ENCODE results near the gene PMM2. TPM values are rescaled to one million over a fixed set of nuclear protein-coding genes. Genes with fewer than 3 reads are reported as not detected.

Gene PMM2
- total RNA-seq, 1 donor from 2014 or later = 70.1 TPM

DNA sequence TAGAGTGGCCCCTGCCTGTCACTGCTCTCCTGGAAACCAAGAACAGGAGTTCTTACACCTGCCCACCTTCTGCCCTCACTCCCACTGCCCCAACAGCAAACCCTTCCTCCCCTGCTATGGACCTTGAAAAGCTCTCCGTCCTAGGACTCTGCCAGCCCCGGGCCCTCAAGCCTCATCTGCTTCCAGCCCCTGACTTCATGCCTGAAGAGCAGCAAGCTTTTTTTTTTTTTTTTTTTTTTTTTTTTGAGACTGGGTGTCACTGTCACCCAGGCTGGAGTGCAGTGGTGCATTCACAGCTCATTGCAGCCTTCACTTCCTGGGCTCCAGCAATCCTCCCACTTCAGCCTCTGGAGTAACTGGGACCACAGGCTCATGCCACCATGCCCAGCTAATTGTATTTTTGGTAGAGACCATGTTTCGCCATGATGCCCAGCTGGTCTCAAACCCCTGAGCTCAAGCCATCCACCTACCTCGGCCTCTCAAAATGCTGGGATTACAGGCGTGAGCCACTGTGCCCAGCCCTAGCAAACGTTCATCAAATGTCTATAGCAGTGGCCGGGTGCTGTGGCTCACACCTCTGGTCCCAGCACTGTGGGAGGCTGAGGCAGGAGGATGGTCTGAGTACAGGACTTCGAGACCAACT, 54.2 kb downstream of the PMM2 start:
- no peak for DNase-seq (ENCODE audit: low spot score)

GRCh38 chr16:8852534-8852933, 54.9 kb downstream of the PMM2 start:
- DNase-seq (ENCODE audit: low spot score) = no peak

- DNase-seq (ENCODE audit: low spot score) = no peak
Observed at GRCh38 chr16:8853150-8853549, 55.5 kb downstream of the PMM2 start.

DNA sequence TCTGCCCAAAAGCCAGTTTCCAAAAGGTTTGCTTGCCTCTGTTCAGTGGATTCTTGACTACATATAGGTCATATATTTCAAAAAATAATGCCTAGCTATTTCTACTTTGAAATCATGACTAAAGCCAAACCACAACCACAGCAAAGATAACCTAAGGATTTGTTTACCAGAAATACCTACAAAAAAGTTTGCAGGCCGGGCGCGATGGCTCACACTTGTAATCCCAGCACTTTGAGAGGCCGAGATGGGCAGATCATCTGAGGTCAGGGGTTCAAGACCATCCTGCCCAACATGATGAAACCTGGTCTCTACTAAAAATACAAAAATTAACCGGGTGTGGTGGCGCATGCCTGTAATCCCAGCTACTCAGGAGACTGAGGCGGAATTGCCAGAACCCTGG, 56.0 kb downstream of the PMM2 start:
- no peak for DNase-seq (ENCODE audit: low spot score)

DNA sequence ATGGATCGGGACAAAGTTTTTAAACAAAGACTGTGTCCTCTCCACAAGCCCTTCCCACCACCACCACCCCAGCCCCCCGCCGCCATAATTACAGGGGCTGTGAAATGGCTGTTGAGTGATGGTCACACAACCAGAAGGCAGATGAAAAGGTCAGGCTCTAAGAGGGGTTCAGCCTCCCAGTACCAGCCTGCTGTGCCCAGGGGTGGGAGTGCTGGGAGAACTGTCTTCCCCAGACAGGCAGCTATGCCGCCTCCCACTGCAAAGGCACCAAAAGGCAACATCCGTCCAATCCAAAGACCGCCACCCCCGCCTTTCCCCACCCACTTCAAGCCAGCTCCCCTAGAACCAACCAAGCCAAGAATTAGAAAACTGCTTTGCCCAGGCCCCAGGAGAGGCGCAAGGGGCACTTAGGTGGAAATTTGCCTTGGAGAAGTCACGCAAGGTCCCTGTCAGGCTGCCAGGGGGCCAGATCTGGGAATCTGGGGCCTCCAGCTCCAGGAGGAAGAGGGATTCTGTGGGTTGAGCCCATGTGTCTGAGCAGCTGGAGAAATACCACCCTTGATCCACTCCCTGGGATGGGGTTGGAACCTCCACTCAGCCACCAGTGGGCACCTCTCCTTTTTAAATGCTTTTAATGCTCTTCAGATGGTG, 56.8 kb downstream of the PMM2 start:
- no peak for DNase-seq (ENCODE audit: low spot score)

DNA sequence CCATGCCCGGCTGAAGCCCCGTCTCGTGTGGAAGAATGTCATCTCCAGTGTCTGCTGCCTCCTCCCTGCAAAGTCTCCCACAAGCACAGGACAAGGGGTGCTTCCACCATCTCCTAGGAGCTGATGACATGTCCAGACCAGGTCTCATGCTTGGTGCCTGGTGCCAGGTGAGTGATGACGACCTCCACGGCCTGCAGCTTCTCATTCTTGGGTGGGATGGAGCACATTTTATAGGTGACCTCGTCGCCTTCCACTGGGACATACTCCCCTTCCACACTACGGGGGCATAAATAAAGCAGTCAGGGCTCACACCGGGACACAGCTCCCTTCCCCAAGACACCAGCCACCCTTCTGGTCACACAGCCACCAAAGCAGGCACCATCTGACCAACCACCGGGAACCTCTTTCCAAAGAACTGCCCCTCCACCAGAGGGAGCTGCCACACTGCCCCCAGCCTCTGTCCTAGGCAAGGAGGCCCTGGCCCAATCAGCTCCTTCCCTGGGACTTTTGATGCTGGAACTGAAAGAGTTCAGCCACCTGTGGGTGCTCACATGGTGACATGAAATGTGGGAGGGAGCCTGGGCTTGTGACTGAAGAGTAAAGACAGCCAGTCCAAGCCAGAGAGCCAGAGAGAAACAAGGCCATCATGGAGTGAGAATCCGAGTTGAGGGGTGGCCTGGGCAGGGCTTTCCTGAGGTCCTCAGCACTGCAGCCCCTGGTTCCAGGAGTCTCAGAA, 57.6 kb downstream of the PMM2 start:
- no peak for DNase-seq (ENCODE audit: low spot score)

GRCh38 chr16:8855972-8856371, 58.3 kb downstream of the PMM2 start:
- DNase-seq (ENCODE audit: low spot score) = no peak

DNA sequence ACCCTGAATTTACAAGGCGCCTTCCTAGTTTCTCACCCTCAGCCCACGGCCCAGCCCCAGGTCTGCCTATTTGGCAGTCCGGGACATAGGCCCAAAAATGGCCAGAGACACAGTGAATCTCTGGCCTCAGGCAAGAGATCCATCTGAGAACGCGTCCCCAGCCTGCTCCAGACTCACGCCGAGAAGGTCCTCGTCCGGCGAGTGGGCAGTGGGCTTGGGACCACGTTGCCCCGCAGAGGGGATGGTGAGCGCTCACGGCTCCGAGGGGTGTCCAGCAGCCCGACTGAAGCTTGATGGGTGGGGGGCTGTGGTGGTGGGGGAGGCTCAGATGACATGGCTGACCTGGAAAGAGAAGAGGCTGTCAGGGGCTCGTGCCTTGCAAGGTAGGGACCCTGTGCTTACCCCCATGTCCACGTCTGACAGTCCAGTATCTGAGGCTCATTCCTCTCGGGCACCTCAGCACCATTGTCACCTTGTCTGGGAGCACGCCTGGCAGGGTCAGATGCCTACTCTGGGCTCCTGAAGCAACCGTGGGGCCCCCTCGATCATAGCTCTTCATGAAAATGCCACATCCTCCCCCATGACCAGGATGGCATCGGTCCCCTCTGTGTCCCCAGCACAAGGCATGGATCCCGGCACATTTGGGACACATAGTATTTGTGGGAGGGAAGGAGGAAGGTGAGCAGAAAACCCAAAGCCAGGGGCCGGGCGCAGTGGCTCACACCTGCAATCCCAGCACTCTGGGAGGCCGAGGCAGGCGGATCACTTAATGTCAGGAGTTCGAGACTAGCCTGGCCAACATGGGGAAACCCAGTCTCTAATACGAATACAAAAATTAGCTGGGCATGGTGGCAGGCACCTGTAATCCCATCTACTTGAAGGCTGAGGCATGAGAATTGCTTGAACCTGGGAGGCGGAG, 61.6 kb downstream of the PMM2 start:
- no peak for DNase-seq (ENCODE audit: low spot score)

DNA sequence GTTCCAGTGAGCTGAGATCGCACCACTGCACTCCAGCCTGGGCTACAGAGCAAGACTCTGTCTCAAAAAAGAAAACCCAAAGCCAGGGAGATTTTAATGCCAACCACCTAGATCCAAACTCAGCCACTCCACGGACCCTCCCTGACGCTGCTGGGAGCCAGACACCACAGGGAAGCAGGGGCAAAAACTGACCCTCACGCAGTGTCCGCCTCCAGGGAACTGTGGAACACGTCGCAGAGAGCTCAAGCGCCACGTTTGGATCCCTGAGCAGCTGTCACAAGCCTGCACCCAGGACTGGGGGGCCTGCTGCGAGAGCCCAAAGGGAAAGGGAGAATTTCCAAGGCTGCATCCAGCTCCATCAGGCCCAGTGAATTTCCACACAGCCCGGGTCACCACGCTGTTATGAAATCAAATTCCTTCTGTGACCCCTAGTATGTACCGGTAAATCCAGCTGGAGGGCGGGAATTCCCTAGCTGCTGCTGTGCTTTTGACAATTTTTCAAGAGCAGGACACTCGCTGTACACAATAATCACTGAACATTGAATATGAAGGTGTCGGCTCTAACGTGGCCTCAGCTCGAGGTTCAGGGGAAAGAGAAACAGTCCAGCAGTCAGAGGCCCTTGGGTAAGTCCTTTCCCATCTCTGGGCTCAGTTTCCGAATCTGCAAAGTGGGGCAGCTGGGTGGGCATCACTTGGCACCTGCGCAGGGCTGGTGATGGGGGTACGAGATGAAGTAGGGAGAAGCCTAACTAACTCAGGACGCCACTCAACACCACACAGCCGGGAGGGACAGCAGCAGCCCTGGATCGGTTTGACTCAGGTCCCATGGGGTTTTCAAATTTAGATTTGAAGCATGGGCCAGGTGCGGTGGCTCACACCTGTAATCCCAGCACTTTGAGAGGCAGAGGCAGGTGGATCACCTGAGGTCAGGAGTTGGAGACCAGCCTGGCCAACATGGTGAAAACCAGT, 62.6 kb downstream of the PMM2 start:
- DNase-seq (ENCODE audit: low spot score) = no peak

GRCh38 chr16:8861563-8862308, 64.1 kb downstream of the PMM2 start:
- DNase-seq (ENCODE audit: low spot score) = no peak

DNA sequence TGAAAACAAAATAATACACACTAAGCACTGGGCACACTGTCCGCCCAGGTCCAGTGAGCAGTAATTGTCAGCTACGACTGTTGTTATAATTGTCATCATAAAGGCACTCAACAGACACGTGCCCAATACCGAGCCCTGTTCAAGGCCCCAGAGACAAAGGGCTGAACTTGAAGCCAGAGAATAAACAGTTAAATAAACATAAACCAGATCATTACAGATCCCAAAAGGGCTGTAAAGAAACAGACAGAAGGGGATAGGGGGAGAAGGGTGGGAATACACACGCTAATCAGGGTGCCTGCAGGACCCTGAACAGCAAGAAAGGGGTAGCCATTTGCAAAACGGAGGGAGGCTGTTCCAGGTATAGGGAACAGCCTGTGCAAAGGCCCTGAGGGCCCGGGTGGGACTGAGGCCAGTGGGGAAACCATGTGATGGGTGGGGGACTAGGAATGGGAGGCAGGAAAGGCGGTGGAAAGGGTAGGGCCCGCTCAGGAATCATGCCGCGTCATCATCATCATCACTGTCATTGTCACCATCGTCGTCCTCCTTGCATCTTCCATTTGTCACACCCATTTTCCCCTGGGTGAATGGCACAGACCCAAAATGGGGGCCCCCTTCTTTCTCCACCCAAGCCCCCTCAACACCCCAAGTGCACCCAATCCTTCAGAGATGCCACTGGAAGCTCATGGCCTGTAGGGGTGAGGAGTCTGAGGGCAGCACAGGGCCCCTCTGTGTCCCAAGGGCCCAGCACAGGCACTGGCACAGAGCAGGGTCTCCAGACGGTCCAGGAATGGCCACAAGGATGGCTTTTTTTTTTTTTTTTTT, 64.9 kb downstream of the PMM2 start:
- no peak for DNase-seq (ENCODE audit: low spot score)

DNA sequence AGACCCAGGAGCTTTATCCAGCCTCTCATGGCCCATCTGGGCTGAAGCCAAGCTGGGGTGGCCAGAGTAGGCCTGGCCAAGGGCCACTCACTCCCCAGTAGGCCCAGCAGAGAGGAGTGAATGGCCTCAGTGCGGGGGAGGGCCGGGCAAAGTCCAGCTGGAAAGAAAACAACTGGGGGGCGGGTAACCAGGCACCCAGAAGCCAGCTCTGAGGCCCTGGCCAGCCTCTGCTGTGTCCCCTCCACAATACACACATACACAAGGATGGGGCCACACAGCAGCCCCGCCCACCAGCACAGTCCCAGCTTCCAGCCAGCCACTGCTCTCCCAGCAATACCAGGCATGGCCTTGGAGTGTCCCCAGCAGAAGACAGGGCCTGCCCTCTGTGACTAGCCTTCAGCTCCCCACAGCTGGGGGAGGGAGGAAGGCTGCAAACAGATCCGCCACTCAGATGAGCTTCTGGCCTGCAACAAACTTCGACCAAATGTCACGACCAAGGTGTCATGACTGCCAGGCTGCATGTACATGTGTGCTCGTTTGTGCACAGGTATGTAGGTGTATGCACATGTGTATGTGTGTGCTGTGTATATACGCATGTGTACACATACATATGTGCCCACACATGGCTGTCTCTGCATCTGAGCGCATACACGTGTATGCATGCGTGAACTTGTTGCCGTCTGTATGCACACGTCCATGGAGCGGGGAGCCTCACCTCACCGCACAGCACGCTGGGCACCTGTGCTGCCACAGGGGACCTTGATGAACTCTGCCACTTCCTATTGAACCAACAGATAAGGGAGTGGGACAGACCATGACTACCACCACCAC, 66.2 kb downstream of the PMM2 start:
- DNase-seq (ENCODE audit: low spot score) = no peak

DNA sequence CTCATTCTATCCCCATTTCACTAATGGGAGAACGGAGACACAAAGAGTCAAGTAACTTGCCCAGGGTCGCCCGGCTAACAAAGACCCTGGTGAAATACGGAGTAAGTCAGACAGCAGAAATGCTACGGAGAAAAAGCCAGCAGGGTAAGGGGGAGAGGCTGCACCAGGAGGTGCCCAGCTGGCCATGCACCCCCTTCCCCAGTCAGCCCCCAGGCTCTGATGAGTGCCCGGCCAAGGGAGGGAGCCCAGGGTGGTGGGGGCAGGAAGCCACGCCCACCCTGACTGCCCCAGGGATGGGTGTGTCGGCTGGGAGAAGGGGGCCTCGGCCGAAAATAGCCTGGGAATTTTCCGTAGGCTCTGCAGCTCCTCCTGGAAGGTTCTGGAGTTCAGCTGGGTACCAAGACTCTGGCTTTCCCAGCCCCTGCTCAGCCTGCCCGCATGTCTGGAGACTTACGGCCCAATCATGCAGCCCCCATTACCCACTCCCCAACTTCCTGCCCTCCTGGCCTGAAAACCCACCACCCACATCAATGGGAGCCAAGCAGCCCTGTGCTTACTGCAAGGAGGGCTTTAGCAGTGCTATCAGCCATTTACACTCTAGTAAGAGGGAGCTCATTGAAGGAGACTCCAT, 67.0 kb downstream of the PMM2 start:
- no peak for DNase-seq (ENCODE audit: low spot score)

DNA sequence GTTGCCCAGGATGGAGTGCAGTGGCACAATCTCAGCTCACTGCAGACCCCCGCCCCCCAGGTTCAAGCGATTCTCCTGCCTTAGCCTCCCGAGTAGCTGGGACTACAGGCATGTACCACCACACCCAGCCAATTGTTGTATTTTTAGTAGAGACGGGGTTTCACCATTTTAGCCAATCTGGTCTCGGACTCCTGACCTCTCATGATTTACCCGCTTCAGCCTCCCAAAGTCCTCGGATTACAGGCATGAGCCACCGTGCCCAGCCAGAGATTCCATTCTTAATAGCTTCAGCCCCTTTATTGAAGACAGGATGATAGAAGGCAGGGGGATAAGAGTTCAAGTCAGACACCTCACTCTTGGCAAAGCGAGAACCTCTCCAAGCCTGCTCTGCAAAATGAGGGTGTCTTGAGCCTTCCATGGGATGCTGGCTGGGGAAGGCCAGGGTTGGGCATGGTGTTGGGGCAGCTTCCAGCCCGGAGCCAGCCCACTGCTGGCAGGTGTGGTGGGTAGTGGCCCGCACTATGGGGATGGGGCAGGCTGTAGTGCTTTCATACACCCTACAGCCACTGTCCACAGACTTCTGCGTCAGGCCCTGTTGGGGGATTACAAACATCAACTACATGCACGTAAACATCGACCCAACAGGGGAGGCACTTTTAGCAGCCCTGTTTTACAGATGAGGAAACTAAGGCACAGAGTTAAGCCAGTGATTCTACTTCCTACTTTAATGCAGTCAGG, 67.7 kb downstream of the PMM2 start:
- no peak for DNase-seq (ENCODE audit: low spot score)

DNA sequence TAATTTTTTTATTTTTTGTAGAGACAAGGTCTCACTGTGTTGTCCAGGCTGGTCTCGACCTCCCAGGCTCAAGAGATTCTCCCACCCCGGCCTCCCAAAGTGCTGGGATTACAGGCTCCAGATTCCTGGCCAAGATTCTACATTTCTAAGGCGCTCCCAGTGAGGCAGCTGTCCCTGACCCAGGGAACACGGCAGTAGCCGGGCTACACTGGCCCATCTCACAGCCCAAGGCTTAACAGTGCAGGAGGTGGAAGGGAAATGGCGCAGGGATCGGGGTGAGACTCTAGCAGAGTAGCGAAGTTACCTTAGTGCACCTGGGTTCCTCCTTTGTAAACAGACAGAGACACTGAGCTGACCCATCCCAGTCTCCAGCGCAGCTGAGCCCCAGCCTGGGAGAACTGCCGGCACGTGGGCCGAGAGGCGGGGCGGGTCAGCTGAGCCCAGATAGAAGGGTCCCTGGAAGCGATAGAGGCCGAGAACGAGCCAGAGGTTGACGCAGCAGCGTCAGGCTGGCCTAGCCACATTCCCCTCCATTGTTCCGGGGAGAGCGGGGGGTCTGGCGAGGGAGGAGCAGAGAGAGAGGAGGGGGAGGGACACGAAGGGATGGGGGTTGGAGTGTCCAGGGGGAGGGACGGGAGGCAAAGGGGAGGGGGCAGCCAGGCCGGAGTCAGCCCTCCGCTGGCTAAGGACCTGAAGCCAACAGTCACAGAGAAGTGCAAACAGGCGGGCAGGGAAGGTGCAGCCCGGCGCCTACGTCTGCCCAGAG, 68.7 kb downstream of the PMM2 start:
- no peak for DNase-seq (ENCODE audit: low spot score)

GRCh38 chr16:8866884-8867215, 69.2 kb downstream of the PMM2 start:
- no peak for DNase-seq (ENCODE audit: low spot score)

All from ureter (tissue), 1 donor.